ENCODE measurements around the gene ANKRD49. TPM values are rescaled to one million over a fixed set of nuclear protein-coding genes. Genes with fewer than 3 reads are reported as not detected.

Gene ANKRD49, protein sequence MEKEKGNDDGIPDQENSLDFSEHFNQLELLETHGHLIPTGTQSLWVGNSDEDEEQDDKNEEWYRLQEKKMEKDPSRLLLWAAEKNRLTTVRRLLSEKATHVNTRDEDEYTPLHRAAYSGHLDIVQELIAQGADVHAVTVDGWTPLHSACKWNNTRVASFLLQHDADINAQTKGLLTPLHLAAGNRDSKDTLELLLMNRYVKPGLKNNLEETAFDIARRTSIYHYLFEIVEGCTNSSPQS
- total RNA-seq: 5.8 and 15.3 TPM in 2 replicates

DNA sequence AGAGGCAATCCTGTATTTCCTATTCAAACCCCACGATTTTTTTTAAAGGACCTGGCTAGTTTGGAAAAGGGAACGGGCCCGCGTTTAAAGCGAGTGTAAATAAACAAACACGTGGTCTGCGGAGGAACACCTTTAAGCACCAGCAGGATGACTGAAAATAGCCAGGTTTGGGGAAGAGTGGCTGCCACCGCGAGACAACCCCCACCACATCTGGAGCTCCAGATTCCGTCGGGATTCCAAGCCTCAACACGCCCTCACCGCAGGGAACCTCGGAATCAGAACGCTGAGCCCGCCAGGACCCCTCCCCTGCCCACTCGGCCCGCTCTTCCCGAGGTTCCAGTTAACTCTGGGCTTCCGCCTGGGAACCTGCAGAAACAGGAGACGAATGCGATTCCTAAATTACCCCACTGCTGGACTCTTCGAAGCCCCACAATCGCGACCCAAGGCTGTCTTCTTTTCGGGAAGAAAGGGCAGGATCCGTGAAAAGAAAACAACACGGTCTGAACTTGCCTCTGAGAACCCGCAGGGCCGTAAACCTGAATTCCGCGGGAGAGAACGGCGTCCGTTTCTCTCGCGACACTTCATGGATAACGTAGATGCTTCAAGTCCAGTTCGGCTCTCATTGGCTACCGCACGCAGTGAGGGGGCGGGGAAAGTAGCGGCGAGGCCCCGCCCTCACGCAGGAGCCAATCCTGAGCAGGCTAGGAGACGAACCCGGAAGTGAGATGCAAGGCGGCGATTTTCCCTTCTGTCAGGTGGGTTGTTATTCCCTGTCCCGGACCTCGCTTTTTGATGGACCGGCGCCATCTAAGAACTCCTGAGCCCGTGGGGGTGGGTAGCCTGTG lies at the start of gene ANKRD49, which contains the start of gene MRE11:
Gene ANKRD49, plus strand, starts transcription at position 704 of the 845 bp plus-strand sequence. CDS start 2,710 bp downstream, outside the sequence.
Gene MRE11, minus strand, starts transcription at position 564 of the 845 bp plus-strand sequence. CDS start 1,043 bp downstream, outside the sequence.

DNA sequence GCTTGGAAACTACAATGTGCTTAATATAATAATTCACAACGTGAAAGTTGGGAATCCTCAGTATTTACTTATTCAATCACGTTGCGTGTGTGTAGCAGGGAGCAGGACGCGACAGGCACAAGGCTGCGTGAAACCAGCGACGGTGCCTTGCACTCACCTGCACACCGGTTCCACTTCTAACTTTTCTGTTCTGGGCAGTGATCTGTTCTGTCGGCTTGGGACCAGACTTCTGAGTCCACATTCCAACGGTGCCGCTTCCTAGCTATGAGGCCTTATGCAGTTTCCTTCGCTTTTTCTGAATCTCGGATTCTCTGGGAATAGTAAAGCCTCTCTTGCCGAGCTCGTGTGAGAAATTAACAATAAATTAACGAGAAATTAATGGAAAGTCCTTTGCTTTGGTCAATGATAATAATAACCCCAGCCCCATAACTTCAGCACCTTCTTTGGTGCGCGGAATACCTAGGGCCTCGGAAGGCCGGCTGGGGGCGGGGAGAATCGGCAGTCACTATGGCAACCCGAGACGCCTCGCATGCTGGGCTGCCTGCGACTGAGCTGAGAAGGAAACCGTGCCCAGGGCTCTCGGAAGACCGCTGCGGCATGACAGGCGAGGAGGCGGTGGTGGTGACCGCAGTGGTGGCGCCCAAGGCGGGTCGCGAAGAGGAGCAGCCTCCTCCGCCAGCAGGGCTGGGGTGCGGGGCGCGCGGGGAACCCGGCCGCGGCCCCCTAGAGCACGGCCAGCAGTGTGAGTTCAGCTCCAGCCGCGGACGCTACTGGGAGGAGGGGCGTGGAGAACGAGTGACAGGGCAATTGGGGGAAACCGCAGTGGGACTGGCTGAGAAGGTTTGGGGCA lies 18.4 kb downstream of the ANKRD49 start, which contains the start of gene C11orf97:
Gene C11orf97, plus strand, starts transcription at position 530 of the 850 bp plus-strand sequence. Its CDS starts 68 bp downstream, at position 598.

DNA sequence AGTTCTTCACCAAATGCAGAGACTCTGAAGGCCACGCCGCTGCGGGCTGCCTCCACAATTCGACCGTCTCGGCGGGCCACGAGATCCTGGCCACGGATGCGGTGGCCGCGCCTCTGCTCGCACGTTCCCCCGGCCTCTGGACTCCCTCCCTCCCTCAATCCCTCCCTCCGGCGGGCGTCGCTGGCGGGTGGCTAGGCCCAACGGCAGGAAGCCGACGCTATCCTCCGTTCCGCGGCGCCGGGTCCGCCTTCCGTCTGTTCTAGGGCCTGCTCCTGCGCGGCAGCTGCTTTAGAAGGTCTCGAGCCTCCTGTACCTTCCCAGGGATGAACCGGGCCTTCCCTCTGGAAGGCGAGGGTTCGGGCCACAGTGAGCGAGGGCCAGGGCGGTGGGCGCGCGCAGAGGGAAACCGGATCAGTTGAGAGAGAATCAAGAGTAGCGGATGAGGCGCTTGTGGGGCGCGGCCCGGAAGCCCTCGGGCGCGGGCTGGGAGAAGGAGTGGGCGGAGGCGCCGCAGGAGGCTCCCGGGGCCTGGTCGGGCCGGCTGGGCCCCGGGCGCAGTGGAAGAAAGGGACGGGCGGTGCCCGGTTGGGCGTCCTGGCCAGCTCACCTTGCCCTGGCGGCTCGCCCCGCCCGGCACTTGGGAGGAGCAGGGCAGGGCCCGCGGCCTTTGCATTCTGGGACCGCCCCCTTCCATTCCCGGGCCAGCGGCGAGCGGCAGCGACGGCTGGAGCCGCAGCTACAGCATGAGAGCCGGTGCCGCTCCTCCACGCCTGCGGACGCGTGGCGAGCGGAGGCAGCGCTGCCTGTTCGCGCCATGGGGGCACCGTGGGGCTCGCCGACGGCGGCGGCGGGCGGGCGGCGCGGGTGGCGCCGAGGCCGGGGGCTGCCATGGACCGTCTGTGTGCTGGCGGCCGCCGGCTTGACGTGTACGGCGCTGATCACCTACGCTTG lies 50.2 kb downstream of the ANKRD49 start, which contains the start of gene FUT4:
Gene FUT4, plus strand, starts transcription at position 227 of the 951 bp plus-strand sequence. Its CDS starts 213 bp downstream, at position 440.

Other genes with a start within 250 kb of the ANKRD49 start
- not detected in 2 replicates for gene IZUMO1R, start 189.4 kb upstream of the ANKRD49 start, total RNA-seq
- not detected in 2 replicates for gene GPR83, start 92.6 kb upstream of the ANKRD49 start, total RNA-seq
- gene MRE11, start 140 bp upstream of the ANKRD49 start, total RNA-seq: 9.1 and 9.6 TPM in 2 replicates
- not detected in 2 replicates for gene C11orf97, start 18.5 kb downstream of the ANKRD49 start, total RNA-seq
- gene FUT4, start 49.9 kb downstream of the ANKRD49 start, total RNA-seq: 2.9 and 3.2 TPM in 2 replicates
- gene PIWIL4, start 73.4 kb downstream of the ANKRD49 start, total RNA-seq: 1.4 and 1.5 TPM in 2 replicates